ENCODE results near the gene CREG1. TPM values are rescaled to one million over a fixed set of nuclear protein-coding genes. Genes with fewer than 3 reads are reported as not detected.
A peak's percentile ranks its signal among the peaks of the same experiment; 100 is the strongest.
"Not testable (repeated sequence)": the region's sequence is repeated elsewhere in the genome, so short reads cannot be mapped to it uniquely, and the experiment has no call there.

Gene CREG1
- total RNA-seq, 3 donors from 2014 or later, result 47.8 to 70.6 (median 58.7) TPM

- TF ChIP-seq, protein P1, sequence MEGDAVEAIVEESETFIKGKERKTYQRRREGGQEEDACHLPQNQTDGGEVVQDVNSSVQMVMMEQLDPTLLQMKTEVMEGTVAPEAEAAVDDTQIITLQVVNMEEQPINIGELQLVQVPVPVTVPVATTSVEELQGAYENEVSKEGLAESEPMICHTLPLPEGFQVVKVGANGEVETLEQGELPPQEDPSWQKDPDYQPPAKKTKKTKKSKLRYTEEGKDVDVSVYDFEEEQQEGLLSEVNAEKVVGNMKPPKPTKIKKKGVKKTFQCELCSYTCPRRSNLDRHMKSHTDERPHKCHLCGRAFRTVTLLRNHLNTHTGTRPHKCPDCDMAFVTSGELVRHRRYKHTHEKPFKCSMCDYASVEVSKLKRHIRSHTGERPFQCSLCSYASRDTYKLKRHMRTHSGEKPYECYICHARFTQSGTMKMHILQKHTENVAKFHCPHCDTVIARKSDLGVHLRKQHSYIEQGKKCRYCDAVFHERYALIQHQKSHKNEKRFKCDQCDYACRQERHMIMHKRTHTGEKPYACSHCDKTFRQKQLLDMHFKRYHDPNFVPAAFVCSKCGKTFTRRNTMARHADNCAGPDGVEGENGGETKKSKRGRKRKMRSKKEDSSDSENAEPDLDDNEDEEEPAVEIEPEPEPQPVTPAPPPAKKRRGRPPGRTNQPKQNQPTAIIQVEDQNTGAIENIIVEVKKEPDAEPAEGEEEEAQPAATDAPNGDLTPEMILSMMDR (IDR thresholded peaks at IDR 0.05), result no peak
- no peaks in the 10 kb centered on the region for H3K36me3 ChIP-seq (ENCODE audit: low read depth)
- no peaks in the 10 kb centered on the region for H3K9me3 ChIP-seq
- ATAC-seq, result no peak
- no peak for DNase-seq
- no peak overlapping the region for H3K4me3 ChIP-seq
- H3K4me1 ChIP-seq (ENCODE audit: low read depth), result no peaks in the 10 kb centered on the region
- intact Hi-C loops (cut with DNase I, micrococcal nuclease), result no loop called here
Observed at GRCh38 chr1:167564612-167565270, 11.2 kb upstream of the CREG1 start.

DNA sequence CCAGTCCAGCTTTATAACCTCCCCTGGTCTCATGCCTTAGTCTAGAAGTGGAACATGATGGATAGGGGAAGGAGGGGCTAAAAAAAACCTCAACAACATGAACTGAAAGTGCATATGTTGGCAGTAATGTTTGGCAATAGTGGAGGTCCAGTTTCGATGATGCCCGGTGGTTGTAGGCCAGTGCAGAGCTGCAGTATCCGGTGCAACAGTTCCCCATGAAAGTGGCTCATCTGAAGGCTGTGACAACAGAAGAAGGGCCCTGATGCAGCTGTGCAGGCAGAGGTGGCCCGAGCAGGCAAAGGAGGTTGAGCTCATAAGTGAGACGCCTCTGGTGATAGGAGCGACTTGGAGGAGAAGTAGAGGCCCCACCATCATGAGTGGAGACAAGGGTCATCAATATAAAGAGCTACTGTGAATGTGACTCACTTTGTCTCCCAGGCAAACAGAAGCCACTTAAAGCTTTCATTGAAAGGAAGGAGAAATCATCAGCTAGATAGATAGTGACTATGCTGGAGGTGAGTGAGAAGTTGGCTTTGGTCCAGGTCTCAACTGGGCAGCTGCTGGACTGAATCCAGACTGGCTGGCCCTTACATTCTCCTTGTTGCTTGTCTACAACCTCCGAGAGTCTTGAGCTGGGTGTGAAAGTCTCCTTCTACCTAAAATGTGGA lies 10.2 kb upstream of the CREG1 start:
- Histone ChIP-seq H3K4me1 (ENCODE audit: low read depth) (no peaks in the 10 kb centered on the region), H3K9me3 (no peaks in the 10 kb centered on the region), H3K4me3 (no peak overlapping the region), H3K36me3 (ENCODE audit: low read depth) (no peaks in the 10 kb centered on the region)
- TF ChIP-seq, protein P1 (IDR thresholded peaks at IDR 0.05), result no peak
- intact Hi-C loops (cut with DNase I, micrococcal nuclease), result no loop called here
- ATAC-seq, result peak; percentile 41
- DNase-seq, result peak in 1 of 3 donors; percentile 23

- TF ChIP-seq, protein P1 (IDR thresholded peaks at IDR 0.05), result no peak
- DNase-seq, result no peak
Observed at GRCh38 chr1:167562702-167563101, 9.1 kb upstream of the CREG1 start.

DNA sequence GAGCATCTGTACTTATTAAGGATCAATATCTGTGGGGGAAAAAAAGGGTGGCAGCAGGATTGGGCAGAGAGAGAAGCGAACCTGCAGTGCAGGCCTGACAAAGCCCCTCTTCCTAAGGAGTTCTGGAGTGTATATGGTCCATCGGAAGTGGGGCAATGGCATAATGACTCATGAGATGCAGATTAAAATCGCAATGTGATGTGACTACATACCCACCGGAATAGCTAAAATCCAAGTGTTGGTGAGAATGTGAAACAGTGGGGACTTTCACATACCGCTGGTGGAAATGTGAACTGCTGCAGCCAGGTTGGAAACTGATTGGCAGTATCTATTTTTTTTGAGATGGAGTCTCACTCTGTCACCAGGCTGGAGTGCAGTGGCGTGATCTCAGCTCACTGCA lies 8.2 kb upstream of the CREG1 start:
- ATAC-seq (no peak), DNase-seq (no peak)
- intact Hi-C loops (cut with DNase I, micrococcal nuclease), result no loop called here
- Histone ChIP-seq H3K4me1 (ENCODE audit: low read depth) (no peaks in the 10 kb centered on the region), H3K4me3 (no peak overlapping the region), H3K36me3 (ENCODE audit: low read depth) (no peaks in the 10 kb centered on the region), H3K9me3 (no peaks in the 10 kb centered on the region)
- TF ChIP-seq, protein P1 (IDR thresholded peaks at IDR 0.05), result no peak

More at GRCh38 chr1:167562702-167563101, 9.1 kb upstream of the CREG1 start:
- H3K36me3 ChIP-seq (ENCODE audit: low read depth), result no peaks in the 10 kb centered on the region
- no peaks in the 10 kb centered on the region for H3K4me1 ChIP-seq (ENCODE audit: low read depth)
- intact Hi-C loops (cut with DNase I, micrococcal nuclease), result no loop called here
- no peaks in the 10 kb centered on the region for H3K9me3 ChIP-seq
- no peak overlapping the region for H3K4me3 ChIP-seq
- no peak for ATAC-seq

GRCh38 chr1:167555971-167556714 lies 2.6 kb upstream of the CREG1 start:
- no peak overlapping the region for H3K4me3 ChIP-seq
- TF ChIP-seq, protein P1 (IDR thresholded peaks at IDR 0.05), result peak; percentile 83
- intact Hi-C loops (cut with DNase I, micrococcal nuclease), result no loop called here
- peak; percentile 57 to 88 (median 67) for DNase-seq
- no peaks in the 10 kb centered on the region for H3K36me3 ChIP-seq (ENCODE audit: low read depth)
- H3K4me1 ChIP-seq (ENCODE audit: low read depth), result peaks cover 6% of the 10 kb centered on the region
- H3K9me3 ChIP-seq, result no peaks in the 10 kb centered on the region
- peak; percentile 52 for ATAC-seq

DNA sequence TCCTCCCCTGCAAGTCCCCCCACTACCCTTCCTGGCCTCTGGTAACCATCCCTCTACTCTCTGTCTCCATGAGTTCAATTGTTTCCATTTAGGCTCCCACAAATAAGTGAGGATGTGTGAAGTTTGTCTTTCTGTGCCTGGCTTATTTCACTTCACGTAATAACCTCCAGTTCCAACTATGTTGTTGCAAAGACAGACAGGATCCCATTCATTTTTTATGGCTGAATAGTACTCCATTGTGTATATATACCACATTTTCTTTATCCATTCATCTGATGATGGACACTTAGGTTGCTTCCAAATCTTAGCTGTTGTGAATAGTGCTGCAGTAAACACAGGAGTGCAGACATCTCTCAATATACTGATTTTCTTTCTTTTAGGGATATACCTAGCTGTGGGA lies 1.5 kb upstream of the CREG1 start:
- H3K9me3 ChIP-seq; H3K36me3 ChIP-seq (ENCODE audit: low read depth); H3K4me1 ChIP-seq (ENCODE audit: low read depth); DNase-seq; ATAC-seq; H3K4me3 ChIP-seq; intact Hi-C loops (cut with DNase I, micrococcal nuclease): not testable (repeated sequence)

Data from mucosa of descending colon (tissue), 3 donors.